ENCODE results near the gene TFAP2B.

DNA sequence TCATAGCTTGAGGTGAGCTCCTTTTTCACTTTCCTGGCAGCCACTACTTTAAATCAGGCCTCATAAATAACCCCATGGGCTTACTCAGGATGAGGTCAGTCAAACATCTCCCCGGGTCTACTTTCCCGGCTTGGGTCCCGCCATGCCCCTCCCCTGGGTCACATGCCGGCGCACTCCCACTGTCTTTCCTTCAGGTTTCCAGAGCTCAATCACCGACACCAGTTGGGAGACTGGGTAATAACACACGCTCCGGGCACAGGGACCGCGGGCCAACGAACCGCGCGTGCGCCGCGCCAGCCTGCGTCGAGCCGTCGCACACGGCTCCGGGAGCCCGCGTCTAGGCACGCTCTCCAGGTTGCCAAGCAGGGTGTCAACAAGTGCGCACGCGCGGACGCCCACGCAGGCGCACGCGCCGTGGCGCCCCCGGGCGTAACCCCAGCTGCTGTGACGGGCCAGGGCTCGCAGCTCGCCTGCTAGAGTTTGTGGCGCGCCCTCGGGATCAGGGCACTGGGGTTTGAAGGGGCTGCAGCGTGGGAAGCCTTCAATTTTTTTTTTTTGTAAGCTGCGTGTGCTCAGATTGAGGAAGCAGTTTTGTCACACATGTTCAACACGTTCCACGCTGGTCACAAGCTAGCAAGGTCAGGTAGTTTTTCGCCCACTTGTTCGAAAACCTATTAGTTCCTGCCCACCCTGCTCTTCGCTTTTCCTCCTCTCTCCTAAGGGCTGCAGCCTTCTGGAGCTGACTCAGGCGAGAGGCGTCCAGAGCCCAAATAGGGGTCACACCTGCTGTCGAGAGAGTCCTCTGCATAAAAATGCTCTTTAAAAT lies 31.8 kb downstream of the TFAP2B start:
- TF ChIP-seq, protein P1, sequence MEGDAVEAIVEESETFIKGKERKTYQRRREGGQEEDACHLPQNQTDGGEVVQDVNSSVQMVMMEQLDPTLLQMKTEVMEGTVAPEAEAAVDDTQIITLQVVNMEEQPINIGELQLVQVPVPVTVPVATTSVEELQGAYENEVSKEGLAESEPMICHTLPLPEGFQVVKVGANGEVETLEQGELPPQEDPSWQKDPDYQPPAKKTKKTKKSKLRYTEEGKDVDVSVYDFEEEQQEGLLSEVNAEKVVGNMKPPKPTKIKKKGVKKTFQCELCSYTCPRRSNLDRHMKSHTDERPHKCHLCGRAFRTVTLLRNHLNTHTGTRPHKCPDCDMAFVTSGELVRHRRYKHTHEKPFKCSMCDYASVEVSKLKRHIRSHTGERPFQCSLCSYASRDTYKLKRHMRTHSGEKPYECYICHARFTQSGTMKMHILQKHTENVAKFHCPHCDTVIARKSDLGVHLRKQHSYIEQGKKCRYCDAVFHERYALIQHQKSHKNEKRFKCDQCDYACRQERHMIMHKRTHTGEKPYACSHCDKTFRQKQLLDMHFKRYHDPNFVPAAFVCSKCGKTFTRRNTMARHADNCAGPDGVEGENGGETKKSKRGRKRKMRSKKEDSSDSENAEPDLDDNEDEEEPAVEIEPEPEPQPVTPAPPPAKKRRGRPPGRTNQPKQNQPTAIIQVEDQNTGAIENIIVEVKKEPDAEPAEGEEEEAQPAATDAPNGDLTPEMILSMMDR (IDR thresholded peaks at IDR 0.05): no peak
- TF ChIP-seq POLR2A (IDR thresholded peaks at IDR 0.05) (no peak), POLR2AphosphoS5 (IDR thresholded peaks at IDR 0.05) (no peak)
